Activated B cell treated with CpG ODN at 0.5 μM for 24 hours (primary cell): ENCODE measurements around the gene FXYD5. TPM values are rescaled to one million over a fixed set of nuclear protein-coding genes. Genes with fewer than 3 reads are reported as not detected.
A peak's percentile ranks its signal among the peaks of the same experiment; 100 is the strongest.

Experiments used
- ATAC-seq: fragments of 200-7000 bp; cut with Tn5 transposase; one replicate; pipeline ENCODE4 v1.10.0; 2021; ENCODE audit warnings: low read depth, mild to moderate bottlenecking, moderate library complexity
- CTCF ChIA-PET: fragments of 350-600 bp; sonication (Branson Sonifier 250); formaldehyde crosslinking; loops from one replicate; lab custom pipeline; 2021; ENCODE audit warnings: antibody characterized with exemption; lab: Charles Lee
- POLR2A ChIA-PET: fragments of 350-600 bp; sonication (Branson Sonifier 250); formaldehyde crosslinking; loops from one replicate; lab custom pipeline; 2021; ENCODE audit warnings: antibody characterized with exemption; lab: Charles Lee
- DNase-seq: peaks from one replicate; pipeline ENCODE4 v3.0.0; 2022
- H3K27ac Mint-ChIP-seq: one replicate; pipeline ENCODE4 v1.8.0; 2020; ENCODE audit warnings: mixed read lengths
- H3K27me3 Mint-ChIP-seq: one replicate; pipeline ENCODE4 v1.8.0; 2021; ENCODE audit warnings: mixed read lengths
- H3K36me3 Mint-ChIP-seq: one replicate; pipeline ENCODE4 v1.8.0; 2021; ENCODE audit warnings: low read depth, mixed read lengths
- H3K4me1 Mint-ChIP-seq: one replicate; pipeline ENCODE4 v1.8.0; 2021; ENCODE audit warnings: mixed read lengths
- H3K4me3 Mint-ChIP-seq: one replicate; pipeline ENCODE4 v1.8.0; 2020; ENCODE audit warnings: mild to moderate bottlenecking, mixed read lengths
- H3K9me3 Mint-ChIP-seq: one replicate; pipeline ENCODE4 v1.8.0; 2020; ENCODE audit warnings: mixed read lengths
- intact Hi-C: fragments of 100-400 bp; cut with micrococcal nuclease; formaldehyde crosslinking; loops from one replicate; pipeline ENCODE4 v1.15.1; 2024
- total RNA-seq: library from RNA; stranded (reverse); gene quantifications from 2 replicates; pipeline ENCODE4 v1.2.3, GENCODE V29; 2022
- TF ChIP-seq, protein P1 (sequence below): fragments of 200-600 bp; IDR thresholded peaks from one replicate; pipeline ENCODE4 v1.8.0; 2022; ENCODE audit warnings: antibody characterized with exemption, mild to moderate bottlenecking

Gene FXYD5
- total RNA-seq, 1 donor from 2014 or later = 125 TPM

DNA sequence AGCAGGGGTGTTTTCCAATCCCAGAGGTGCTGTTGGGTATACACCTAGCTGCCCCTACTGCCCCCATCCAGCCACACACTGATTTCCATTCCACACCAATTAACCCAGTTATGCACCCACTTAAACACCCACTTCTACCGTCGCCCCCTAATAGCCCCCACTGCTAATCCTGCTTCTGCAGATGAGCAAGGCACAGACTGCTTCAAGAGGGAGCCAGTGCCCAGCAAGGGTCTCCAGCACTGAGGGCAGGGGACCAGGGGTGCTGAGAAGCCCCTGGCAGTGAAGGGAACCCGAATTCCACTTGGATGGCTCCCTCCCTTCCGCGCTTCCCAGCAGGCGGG, 10.3 kb upstream of the FXYD5 start:
- ChIA-PET CTCF (interaction anchor here (3.6 kb wide), 1 partner anchor 73 kb away, joined by 27 read pairs; no protein-coding TSS in a partner anchor), POLR2A (interaction anchor here (0.7 to 3.6 kb wide), 3 partner anchors 10 to 125 kb away, joined by 3 to 36 read pairs (median 4); partner anchors contain the start of gene FXYD5)
- intact Hi-C loops = loop anchor here (5.0 kb wide), 2 partner anchors 183 to 318 kb away; partner anchors contain the start of gene CD22
- Mint-ChIP-seq H3K27ac (no peak overlapping the region), H3K4me3 (no peak overlapping the region), H3K27me3 (no peaks in the 10 kb centered on the region), H3K9me3 (no peaks in the 10 kb centered on the region), H3K4me1 (peaks cover 30% of the 10 kb centered on the region), H3K36me3 (no peaks in the 10 kb centered on the region)
- TF ChIP-seq, protein P1, sequence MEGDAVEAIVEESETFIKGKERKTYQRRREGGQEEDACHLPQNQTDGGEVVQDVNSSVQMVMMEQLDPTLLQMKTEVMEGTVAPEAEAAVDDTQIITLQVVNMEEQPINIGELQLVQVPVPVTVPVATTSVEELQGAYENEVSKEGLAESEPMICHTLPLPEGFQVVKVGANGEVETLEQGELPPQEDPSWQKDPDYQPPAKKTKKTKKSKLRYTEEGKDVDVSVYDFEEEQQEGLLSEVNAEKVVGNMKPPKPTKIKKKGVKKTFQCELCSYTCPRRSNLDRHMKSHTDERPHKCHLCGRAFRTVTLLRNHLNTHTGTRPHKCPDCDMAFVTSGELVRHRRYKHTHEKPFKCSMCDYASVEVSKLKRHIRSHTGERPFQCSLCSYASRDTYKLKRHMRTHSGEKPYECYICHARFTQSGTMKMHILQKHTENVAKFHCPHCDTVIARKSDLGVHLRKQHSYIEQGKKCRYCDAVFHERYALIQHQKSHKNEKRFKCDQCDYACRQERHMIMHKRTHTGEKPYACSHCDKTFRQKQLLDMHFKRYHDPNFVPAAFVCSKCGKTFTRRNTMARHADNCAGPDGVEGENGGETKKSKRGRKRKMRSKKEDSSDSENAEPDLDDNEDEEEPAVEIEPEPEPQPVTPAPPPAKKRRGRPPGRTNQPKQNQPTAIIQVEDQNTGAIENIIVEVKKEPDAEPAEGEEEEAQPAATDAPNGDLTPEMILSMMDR = no peak
- ATAC-seq = no peak
- DNase-seq = no peak

DNA sequence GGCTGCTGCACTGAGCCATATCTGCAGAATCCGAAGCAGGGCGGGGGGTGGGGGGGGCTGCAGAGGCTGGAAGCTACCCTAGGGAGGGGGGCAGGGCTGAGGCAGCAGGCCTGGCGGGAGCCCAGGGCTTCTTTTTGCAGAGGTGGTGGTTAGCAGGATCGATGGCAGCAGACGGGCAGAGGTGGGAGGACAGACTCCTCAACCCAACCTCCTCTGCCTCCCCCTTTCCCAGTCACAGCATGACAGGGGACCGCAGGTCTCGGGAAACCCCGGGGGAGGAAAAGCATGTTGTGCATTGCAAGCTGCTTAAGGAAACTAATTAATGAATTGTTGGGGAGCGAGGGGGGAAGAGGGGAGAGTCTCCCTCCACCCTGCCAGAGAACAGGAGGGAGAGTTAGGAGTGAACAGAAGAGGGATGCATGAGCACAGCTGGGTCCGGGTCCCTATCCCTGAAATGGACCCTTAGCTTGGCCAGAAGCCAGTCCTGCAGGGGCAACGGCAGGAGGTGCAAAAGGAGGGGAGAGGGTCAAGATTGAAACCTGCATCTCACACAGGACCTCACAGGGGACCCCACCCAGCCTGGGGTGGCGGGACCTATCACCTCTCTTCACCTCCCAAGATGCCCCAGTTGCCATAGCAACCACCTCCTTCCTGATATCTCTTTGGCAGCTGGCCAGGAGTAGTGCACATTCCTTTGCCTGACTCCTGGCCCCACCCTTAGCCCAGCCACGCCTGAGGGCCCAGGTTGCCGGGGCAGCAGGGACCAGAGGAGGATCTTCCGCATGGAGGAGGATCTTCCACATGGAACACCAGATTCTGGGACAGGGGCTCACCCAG, 9.7 kb upstream of the FXYD5 start:
- POLR2A ChIA-PET = interaction anchor here (0.7 to 1.2 kb wide), 2 partner anchors 67 to 125 kb away, joined by 3 to 4 read pairs; no protein-coding TSS in a partner anchor
- CTCF ChIA-PET = no interaction called here
- Mint-ChIP-seq H3K4me1 (peaks cover 30% of the 10 kb centered on the region), H3K27ac (no peak overlapping the region), H3K4me3 (no peak overlapping the region), H3K9me3 (no peaks in the 10 kb centered on the region), H3K36me3 (no peaks in the 10 kb centered on the region), H3K27me3 (no peaks in the 10 kb centered on the region)
- ATAC-seq = no peak
- no peak for DNase-seq
- intact Hi-C loops = loop anchor here (5.0 kb wide), 2 partner anchors 182 to 317 kb away; partner anchors contain the start of gene CD22
- TF ChIP-seq, protein P1 = no peak

DNA sequence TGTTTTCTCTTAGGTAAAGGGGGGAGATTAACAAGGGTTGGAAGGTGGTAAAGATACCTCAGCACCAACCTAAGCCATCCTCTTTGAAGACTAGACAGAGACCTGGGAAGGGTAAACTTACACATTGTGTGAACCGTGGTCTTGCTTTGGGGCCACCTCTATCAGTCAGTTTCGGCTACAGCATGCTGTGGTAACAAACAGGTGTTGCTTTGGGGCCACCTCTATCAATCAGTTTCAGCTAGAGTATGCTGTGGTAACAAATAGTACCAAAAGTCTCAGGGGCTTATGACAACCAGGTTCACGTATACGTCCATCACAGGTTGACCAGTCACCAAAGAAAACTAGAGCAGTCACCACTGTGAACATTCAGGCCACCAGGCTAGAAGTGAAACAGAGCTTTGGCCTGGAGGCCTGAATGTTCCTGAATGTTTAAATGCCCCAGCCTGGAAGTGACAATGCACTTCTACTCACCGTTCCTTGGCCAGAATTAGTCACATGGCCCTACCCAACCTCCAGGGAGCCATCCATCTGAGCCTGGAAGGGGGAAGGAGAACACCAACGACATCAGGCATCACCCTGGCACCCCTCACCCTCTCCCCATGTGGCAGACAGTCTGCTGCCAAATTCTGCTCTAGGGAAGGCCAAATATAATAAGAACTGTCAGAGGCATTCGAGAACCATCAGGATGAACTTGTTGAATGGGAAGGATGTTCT, 7.6 kb upstream of the FXYD5 start:
- Mint-ChIP-seq H3K27ac (no peak overlapping the region), H3K36me3 (no peaks in the 10 kb centered on the region), H3K9me3 (no peaks in the 10 kb centered on the region), H3K27me3 (no peaks in the 10 kb centered on the region), H3K4me3 (no peak overlapping the region), H3K4me1 (peaks cover 18% of the 10 kb centered on the region)
- ChIA-PET CTCF (no interaction called here), POLR2A (interaction anchor here (0.7 kb wide), 1 partner anchor 239 kb away, joined by 3 read pairs; no protein-coding TSS in a partner anchor)
- intact Hi-C loops = no loop called here
- ATAC-seq = no peak
- TF ChIP-seq, protein P1 = no peak
- DNase-seq = no peak

DNA sequence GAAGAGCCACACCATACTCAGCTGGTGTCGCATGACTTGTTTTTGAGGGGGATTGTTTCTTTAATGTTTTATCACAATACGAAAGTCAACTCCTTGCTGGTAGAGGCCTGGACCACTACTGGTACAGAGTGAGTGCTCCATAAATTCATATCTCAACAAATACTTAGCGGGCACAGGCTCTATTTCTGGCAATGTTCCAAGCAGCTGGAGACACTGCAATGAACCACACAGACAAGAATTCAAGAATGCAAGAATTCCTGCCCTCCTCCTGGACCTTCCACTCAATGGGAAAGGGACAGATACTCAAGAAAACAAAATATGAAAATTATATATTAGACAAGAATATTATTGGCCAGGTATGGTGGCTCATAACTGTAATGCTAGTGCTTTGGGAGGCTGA, 5.1 kb upstream of the FXYD5 start:
- Mint-ChIP-seq H3K36me3 (peaks cover 2% of the 10 kb centered on the region), H3K27ac (no peak overlapping the region), H3K4me1 (peaks cover 17% of the 10 kb centered on the region), H3K27me3 (no peaks in the 10 kb centered on the region), H3K9me3 (no peaks in the 10 kb centered on the region), H3K4me3 (no peak overlapping the region)
- DNase-seq (no peak), ATAC-seq (no peak)
- TF ChIP-seq, protein P1 = no peak
- intact Hi-C loops = no loop called here
- POLR2A ChIA-PET = no interaction called here
- CTCF ChIA-PET = no interaction called here

DNA sequence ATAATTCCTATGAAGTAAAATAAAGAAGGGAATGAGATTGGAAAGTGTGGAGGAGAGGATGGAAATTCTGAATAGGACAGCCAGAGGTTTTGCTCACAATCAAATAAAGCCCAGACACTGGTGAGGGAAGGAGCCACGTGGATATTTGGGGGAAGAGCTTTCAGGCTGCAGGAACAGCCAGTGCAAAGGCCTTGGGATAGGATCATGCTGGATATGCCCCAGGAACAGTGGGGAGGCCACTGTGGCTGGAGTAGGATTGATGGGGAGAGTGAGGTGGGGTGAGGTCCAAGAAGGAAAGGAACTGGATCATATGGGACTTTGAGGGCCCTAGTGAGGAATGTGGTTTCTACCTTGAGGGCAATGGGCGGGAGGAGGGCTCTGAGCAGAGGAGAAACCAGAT, 4.1 kb upstream of the FXYD5 start:
- H3K27ac Mint-ChIP-seq = no peak overlapping the region
- H3K4me1 Mint-ChIP-seq = peaks cover 22% of the 10 kb centered on the region
- H3K9me3 Mint-ChIP-seq = no peaks in the 10 kb centered on the region
- intact Hi-C loops = no loop called here
- H3K36me3 Mint-ChIP-seq = peaks cover 10% of the 10 kb centered on the region
- no peaks in the 10 kb centered on the region for H3K27me3 Mint-ChIP-seq
- no peak for DNase-seq
- ChIA-PET POLR2A (no interaction called here), CTCF (no interaction called here)
- ATAC-seq = no peak
- peak overlapping the region; percentile 13 for H3K4me3 Mint-ChIP-seq
- TF ChIP-seq, protein P1 = no peak
